ENCODE data around the gene PAXIP1.

DNA sequence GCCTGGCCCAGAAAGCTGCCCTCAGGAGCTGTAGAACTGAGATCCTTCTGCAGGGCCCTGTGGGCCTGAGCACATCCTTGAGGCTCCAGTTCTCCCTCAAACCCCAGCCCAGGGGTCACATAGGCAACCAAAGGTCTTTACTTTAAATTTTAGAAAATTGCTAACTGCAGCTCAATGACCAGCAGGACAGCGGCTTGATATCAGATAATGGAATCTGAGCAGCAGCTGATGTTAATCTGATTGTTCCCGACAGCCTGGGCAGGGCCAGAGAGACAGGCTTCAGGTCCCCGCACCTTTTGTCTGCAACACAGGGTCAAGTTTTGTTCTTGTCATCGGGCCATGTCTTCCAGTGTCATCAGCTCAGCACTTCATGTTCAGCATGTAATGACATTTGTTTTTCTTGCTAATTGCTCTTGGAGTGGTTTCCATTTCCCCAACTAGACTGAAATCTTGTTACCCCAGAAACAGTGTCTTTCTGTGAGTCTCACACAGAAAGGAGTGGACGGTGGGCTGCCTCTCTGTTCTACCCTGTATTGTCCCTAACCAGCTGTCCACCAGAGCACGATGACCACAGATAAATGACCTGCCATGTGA, 91.0 kb downstream of the PAXIP1 start:
- TF ChIP-seq, protein P1, sequence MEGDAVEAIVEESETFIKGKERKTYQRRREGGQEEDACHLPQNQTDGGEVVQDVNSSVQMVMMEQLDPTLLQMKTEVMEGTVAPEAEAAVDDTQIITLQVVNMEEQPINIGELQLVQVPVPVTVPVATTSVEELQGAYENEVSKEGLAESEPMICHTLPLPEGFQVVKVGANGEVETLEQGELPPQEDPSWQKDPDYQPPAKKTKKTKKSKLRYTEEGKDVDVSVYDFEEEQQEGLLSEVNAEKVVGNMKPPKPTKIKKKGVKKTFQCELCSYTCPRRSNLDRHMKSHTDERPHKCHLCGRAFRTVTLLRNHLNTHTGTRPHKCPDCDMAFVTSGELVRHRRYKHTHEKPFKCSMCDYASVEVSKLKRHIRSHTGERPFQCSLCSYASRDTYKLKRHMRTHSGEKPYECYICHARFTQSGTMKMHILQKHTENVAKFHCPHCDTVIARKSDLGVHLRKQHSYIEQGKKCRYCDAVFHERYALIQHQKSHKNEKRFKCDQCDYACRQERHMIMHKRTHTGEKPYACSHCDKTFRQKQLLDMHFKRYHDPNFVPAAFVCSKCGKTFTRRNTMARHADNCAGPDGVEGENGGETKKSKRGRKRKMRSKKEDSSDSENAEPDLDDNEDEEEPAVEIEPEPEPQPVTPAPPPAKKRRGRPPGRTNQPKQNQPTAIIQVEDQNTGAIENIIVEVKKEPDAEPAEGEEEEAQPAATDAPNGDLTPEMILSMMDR (IDR thresholded peaks at IDR 0.05) = no peak
- no peak for TF ChIP-seq ZFX (IDR thresholded peaks at IDR 0.05; ENCODE audit: borderline replicate concordance)
